ENCODE measurements around the gene FBP1. TPM values are rescaled to one million over a fixed set of nuclear protein-coding genes. Genes with fewer than 3 reads are reported as not detected.

FBP1 gene
- 100 to 1,000 TPM in 5 of 6 donors, 10 to 100 TPM in 1; 67.1 to 423 (median 158) TPM for total RNA-seq

DNA sequence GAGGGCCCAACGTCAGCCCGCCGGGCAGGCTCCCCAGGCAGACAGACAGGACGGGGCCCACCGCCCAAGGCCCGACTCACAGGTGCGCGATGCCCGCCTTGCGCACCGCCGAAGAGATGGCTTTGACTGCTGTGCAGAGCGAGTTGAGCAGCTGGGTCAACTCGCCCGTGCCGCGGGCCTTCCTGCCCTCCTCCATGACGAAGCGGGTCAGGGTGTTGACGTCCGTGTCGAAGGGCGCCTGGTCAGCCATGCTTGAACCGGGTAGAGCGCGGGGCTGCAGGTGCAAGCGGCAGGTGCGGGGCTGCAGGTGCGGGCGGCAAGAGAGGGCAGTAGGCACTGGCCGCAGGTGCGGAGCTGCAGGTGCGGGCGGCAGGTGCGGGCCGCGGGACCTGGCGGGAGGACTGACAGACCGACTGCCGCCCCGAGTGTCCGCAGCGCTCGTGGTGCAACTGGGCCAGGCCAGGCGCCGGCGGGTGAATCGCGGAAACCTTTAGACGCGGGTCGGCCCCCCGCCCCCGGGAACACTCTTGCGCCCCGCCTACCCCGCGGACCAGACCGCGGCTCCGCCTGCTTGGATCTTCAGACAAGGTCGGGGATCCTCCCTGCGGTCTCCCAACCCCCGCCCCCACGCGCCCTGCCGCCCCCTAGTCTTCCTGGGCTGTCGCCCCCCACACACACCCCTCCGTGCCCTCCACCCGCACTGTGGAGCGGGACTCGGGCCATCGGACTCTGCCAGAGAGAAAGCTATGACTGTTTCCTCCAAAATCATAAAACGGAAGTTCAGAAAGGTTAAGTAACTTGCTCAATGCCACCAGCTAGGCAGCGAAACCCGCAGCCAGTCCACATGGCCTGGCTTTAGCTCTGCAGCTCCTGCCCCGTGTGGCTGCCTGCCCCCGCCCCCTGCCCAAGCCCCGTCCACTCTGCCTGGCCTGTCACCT, at the start of gene FBP1:
TSS of gene FBP1 (minus strand) at position 458 of the 938 bp plus-strand sequence. CDS start at position 250, 208 bp downstream.
- no peak for TF ChIP-seq POLR2AphosphoS5 (IDR thresholded peaks at IDR 0.05)
- no peak for TF ChIP-seq EP300 (IDR thresholded peaks at IDR 0.05)
- peak in 2 of 4 donors; percentile 32 to 64 for TF ChIP-seq POLR2A (IDR thresholded peaks at IDR 0.05)
- Histone ChIP-seq H3K4me3 (peak within 1 kb of the TSS; percentile 52 to 74 (median 64)), H3K36me3 (no peaks in the 10 kb centered on the region), H3K9me3 (no peaks in the 10 kb centered on the region), H3K4me1 (peaks cover 8 to 36% (median 16%) of the 10 kb centered on the region in 4 donors), H3K27me3 (no peaks in the 10 kb centered on the region), H3K27ac (peak within 1 kb of the TSS; percentile 82 to 93 (median 88))
- DNase-seq (peak; percentile 84 to 95), ATAC-seq (ENCODE audit: low FRiP score in 2 of 2) (peak; percentile 77 to 90)
- WGBS, 2 donors = 3 to 5% methylated on average over 6 to 47 of the region's 79 CpGs

DNA sequence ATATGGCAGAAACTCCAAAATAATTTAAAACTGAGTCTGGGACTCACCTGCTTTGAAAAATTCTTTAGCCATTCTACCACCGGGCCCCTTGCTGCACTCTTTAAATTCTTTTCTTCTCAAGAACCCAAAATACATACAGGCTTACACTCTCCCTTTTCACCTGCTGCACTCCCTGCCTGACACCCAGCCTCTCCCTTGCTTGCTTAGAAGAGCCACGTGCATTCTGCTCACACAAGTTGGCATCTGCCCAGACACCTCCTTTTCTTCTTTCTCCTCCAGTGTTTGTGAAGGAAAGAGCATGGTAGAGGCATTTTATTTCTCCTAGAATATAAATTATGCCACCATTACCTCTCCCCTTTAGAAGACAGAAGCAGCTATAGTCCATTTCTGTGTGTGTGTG, 48.1 kb upstream of the FBP1 start:
- DNase-seq = no peak
- H3K27ac ChIP-seq = no peak overlapping the region
- no peak overlapping the region for H3K4me3 ChIP-seq
- H3K9me3 ChIP-seq = no peaks in the 10 kb centered on the region
- WGBS, 2 donors = 47 to 48% methylated on average over 2 of the region's 2 CpGs
- no peaks in the 10 kb centered on the region for H3K27me3 ChIP-seq
- TF ChIP-seq POLR2A (IDR thresholded peaks at IDR 0.05) (no peak), CTCF (IDR thresholded peaks at IDR 0.05) (no peak), EP300 (IDR thresholded peaks at IDR 0.05) (no peak), POLR2AphosphoS5 (IDR thresholded peaks at IDR 0.05) (no peak)
- ATAC-seq (ENCODE audit: low FRiP score in 2 of 2) = no peak
- no peaks in the 10 kb centered on the region for H3K4me1 ChIP-seq
- no peaks in the 10 kb centered on the region for H3K36me3 ChIP-seq

- WGBS, 2 donors = 89 to 91% methylated on average over 2 of the region's 2 CpGs
- Histone ChIP-seq H3K27ac (no peak overlapping the region), H3K36me3 (no peaks in the 10 kb centered on the region), H3K27me3 (no peaks in the 10 kb centered on the region), H3K4me1 (peaks cover 0 to 4% (median 0%) of the 10 kb centered on the region in 4 donors), H3K9me3 (no peaks in the 10 kb centered on the region), H3K4me3 (no peak overlapping the region)
- DNase-seq = no peak
- no peak for ATAC-seq (ENCODE audit: low FRiP score in 2 of 2)
- TF ChIP-seq POLR2A (IDR thresholded peaks at IDR 0.05) (no peak), CTCF (IDR thresholded peaks at IDR 0.05) (no peak), EP300 (IDR thresholded peaks at IDR 0.05) (no peak), POLR2AphosphoS5 (IDR thresholded peaks at IDR 0.05) (no peak)
These were observed 46.0 kb upstream of the FBP1 start for GRCh38 chr9:94685359-94685758.

GRCh38 chr9:94681508-94681907, 42.2 kb upstream of the FBP1 start:
- H3K27ac ChIP-seq = peak overlapping the region in 2 of 4 donors; percentile 2 to 15
- no peak for TF ChIP-seq EP300 (IDR thresholded peaks at IDR 0.05)
- TF ChIP-seq CTCF (IDR thresholded peaks at IDR 0.05) = peak; percentile 55 to 79 (median 72)

GRCh38 chr9:94680621-94681020, 41.3 kb upstream of the FBP1 start:
- DNase-seq (no peak), ATAC-seq (ENCODE audit: low FRiP score in 2 of 2) (no peak)
- TF ChIP-seq POLR2AphosphoS5 (IDR thresholded peaks at IDR 0.05) = no peak
- TF ChIP-seq CTCF (IDR thresholded peaks at IDR 0.05) = no peak
- TF ChIP-seq EP300 (IDR thresholded peaks at IDR 0.05) = no peak
- TF ChIP-seq POLR2A (IDR thresholded peaks at IDR 0.05) = no peak
- Histone ChIP-seq H3K27ac (no peak overlapping the region), H3K4me1 (peaks cover 0 to 4% (median 0%) of the 10 kb centered on the region in 4 donors), H3K36me3 (no peaks in the 10 kb centered on the region), H3K9me3 (no peaks in the 10 kb centered on the region), H3K27me3 (no peaks in the 10 kb centered on the region), H3K4me3 (no peak overlapping the region)
- 72 to 74% methylated on average over 2 of the region's 2 CpGs for WGBS, 2 donors

More at GRCh38 chr9:94681508-94681907, 42.2 kb upstream of the FBP1 start:
- WGBS, 2 donors = 13 to 14% methylated on average over 7 of the region's 7 CpGs
- Histone ChIP-seq H3K27me3 (no peaks in the 10 kb centered on the region), H3K36me3 (no peaks in the 10 kb centered on the region), H3K9me3 (no peaks in the 10 kb centered on the region), H3K4me1 (peaks cover 0 to 4% (median 0%) of the 10 kb centered on the region in 4 donors), H3K4me3 (no peak overlapping the region)
- DNase-seq = peak; percentile 77 to 84
- peak; percentile 93 to 96 for ATAC-seq (ENCODE audit: low FRiP score in 2 of 2)

Measured in upper lobe of left lung (tissue), 6 donors.